Measurements from ENCODE around the gene LHX5. TPM values are rescaled to one million over a fixed set of nuclear protein-coding genes. Genes with fewer than 3 reads are reported as not detected.

LHX5 gene
- total and polyA plus RNA-seq, 4 donors: not detected

DNA sequence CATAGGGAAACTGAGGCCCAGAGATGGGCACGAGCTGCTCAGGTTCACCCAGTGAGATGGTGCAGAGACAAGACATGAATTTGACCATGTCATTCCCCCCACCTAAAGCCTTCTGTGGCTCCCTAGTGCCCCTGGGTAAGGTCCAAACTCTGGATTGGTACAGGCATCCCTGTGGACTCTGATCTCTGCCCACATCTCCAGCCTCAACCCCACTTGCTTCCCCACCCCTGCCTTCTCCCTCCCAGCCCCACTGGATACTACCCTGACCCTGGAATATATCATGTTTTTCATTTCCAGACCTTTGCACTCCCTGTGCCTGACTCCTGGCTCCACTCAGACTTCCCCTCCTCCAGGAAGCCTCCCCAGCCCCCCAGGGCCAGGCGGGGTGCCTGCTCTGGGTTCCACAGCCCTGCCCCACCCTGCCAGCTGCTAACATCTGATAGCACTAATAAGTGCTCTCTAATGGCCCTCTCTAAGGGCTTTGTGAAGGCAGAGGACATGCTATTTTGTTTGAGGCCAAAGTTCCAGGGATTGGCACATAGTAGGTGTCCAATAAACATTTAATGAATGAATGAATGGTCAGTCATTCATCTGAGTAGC, 50.6 kb downstream of the LHX5 start:
- no peak for DNase-seq
- H3K9ac ChIP-seq (ENCODE audit: insufficient read depth in 1 of 2, low read length in 2 of 2): no peak overlapping the region
- WGBS, 2 donors: 69 to 73% methylated on average over 2 of the region's 2 CpGs
- no peaks in the 10 kb centered on the region for H3K27me3 ChIP-seq (ENCODE audit: control insufficient read depth in 3 of 3, insufficient read depth in 3 of 3, low read length in 2 of 3)
- no peak overlapping the region for H3K27ac ChIP-seq (ENCODE audit: low read depth in 1 of 2, low read length in 1 of 2)
- ATAC-seq (ENCODE audit: insufficient read depth, low FRiP score): no peak
- H3K4me3 ChIP-seq: no peak overlapping the region
- TF ChIP-seq, protein P1, sequence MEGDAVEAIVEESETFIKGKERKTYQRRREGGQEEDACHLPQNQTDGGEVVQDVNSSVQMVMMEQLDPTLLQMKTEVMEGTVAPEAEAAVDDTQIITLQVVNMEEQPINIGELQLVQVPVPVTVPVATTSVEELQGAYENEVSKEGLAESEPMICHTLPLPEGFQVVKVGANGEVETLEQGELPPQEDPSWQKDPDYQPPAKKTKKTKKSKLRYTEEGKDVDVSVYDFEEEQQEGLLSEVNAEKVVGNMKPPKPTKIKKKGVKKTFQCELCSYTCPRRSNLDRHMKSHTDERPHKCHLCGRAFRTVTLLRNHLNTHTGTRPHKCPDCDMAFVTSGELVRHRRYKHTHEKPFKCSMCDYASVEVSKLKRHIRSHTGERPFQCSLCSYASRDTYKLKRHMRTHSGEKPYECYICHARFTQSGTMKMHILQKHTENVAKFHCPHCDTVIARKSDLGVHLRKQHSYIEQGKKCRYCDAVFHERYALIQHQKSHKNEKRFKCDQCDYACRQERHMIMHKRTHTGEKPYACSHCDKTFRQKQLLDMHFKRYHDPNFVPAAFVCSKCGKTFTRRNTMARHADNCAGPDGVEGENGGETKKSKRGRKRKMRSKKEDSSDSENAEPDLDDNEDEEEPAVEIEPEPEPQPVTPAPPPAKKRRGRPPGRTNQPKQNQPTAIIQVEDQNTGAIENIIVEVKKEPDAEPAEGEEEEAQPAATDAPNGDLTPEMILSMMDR (IDR thresholded peaks at IDR 0.05; ENCODE audit: control extremely low read depth, extremely low read depth): no peak
- no peaks in the 10 kb centered on the region for H3K36me3 ChIP-seq (ENCODE audit: control insufficient read depth in 4 of 4, insufficient read depth in 4 of 4, low read length in 4 of 4)
- peaks cover 0 to 6% (median 0%) of the 10 kb centered on the region in 5 donors for H3K4me1 ChIP-seq (ENCODE audit: control insufficient read depth in 5 of 5, insufficient read depth in 5 of 5, low read length in 5 of 5)
- no peaks in the 10 kb centered on the region for H3K9me3 ChIP-seq (ENCODE audit: control insufficient read depth in 4 of 4, insufficient read depth in 3 of 4, low read length in 3 of 4)

DNA sequence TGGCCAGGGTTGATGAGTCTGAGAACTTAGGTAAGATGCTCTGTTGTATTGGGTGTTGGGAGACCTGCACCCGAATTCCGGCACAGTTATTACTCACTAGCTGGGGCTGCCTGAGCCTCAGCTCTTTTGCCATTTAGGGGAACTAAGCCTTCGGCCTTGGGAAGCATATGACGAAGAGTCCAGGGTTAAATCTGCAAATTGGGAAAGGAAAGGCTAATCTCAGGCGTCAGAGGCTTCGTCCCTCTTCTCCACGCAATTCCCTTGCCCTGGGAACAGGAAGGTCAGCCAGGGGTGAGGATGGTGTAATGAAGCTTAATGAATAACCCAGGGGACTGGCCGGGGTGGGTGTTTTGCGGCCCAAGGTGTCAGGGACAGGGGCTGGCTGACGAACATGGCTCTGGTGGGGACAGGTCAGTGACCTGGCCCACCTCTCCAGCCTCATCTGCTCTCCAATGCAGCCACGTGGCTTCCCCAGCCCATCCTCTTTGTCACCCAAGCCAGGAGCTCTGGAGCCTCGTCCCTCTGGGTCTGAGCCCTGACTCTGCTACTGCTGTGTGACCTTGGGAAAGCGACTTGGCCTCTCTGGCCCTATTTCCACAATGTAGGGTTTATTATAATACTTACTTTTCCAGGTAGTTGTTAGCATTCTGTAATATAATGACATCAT, 53.3 kb downstream of the LHX5 start:
- no peak overlapping the region for H3K9ac ChIP-seq (ENCODE audit: insufficient read depth in 1 of 2, low read length in 2 of 2)
- WGBS, 2 donors: 41 to 69% methylated on average over 13 of the region's 13 CpGs
- TF ChIP-seq, protein P1 (IDR thresholded peaks at IDR 0.05; ENCODE audit: control extremely low read depth, extremely low read depth): no peak
- no peak overlapping the region for H3K4me3 ChIP-seq
- H3K27ac ChIP-seq (ENCODE audit: low read depth in 1 of 2, low read length in 1 of 2): no peak overlapping the region
- H3K9me3 ChIP-seq (ENCODE audit: control insufficient read depth in 4 of 4, insufficient read depth in 3 of 4, low read length in 3 of 4): no peaks in the 10 kb centered on the region
- peaks cover 0 to 6% (median 0%) of the 10 kb centered on the region in 5 donors for H3K4me1 ChIP-seq (ENCODE audit: control insufficient read depth in 5 of 5, insufficient read depth in 5 of 5, low read length in 5 of 5)
- no peak for ATAC-seq (ENCODE audit: insufficient read depth, low FRiP score)
- peak in 1 of 3 donors; percentile 27 for DNase-seq
- no peaks in the 10 kb centered on the region for H3K36me3 ChIP-seq (ENCODE audit: control insufficient read depth in 4 of 4, insufficient read depth in 4 of 4, low read length in 4 of 4)
- no peaks in the 10 kb centered on the region for H3K27me3 ChIP-seq (ENCODE audit: control insufficient read depth in 3 of 3, insufficient read depth in 3 of 3, low read length in 2 of 3)

DNA sequence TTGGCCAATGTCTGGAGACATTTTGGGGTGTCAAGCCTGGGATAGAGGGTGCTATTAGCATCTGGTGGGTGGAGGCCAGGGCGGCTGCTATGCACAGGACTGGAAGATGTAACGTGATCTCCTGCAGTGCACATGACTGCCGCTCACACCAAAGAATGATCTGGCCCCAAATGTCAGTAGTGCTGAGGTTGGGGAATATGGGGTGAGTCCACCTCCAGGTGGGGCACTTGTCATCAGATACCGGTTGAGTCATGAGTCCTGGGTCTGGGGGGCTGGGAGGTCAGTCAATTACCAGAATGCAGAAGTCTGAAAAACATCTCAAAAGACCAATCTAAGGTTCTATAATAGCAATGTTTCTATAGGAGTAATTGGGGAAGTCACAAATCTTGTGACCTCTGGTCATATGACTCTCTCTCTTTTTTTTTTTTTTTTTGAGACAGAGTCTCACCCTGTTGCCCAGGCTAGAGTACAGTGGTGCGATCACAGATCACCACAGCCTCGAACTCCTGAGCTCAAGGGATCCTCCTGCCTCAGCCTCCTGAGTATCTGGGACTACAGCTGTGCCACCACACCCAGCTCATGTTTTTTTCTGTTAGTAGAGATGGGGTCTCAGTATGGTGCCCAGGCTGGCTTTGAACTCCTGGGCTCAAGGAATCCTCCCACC, 55.4 kb downstream of the LHX5 start:
- DNase-seq: no peak
- Histone ChIP-seq H3K36me3 (ENCODE audit: control insufficient read depth in 4 of 4, insufficient read depth in 4 of 4, low read length in 4 of 4) (no peaks in the 10 kb centered on the region), H3K4me3 (no peak overlapping the region), H3K9ac (ENCODE audit: insufficient read depth in 1 of 2, low read length in 2 of 2) (no peak overlapping the region), H3K27me3 (ENCODE audit: control insufficient read depth in 3 of 3, insufficient read depth in 3 of 3, low read length in 2 of 3) (no peaks in the 10 kb centered on the region), H3K9me3 (ENCODE audit: control insufficient read depth in 4 of 4, insufficient read depth in 3 of 4, low read length in 3 of 4) (no peaks in the 10 kb centered on the region), H3K4me1 (ENCODE audit: control insufficient read depth in 5 of 5, insufficient read depth in 5 of 5, low read length in 5 of 5) (no peaks in the 10 kb centered on the region), H3K27ac (ENCODE audit: low read depth in 1 of 2, low read length in 1 of 2) (no peak overlapping the region)
- WGBS, 2 donors: 37 to 45% methylated on average over 6 of the region's 6 CpGs
- ATAC-seq (ENCODE audit: insufficient read depth, low FRiP score): no peak
- TF ChIP-seq, protein P1 (IDR thresholded peaks at IDR 0.05; ENCODE audit: control extremely low read depth, extremely low read depth): no peak
